Type B pancreatic cell (in vitro differentiated cells): Measurements from ENCODE around the gene MMP14. TPM values are rescaled to one million over a fixed set of nuclear protein-coding genes. Genes with fewer than 3 reads are reported as not detected.

Experiments used
- DNase-seq: peaks from one replicate; pipeline ENCODE4 v3.0.0; 2021; ENCODE audit warnings: mixed read lengths; ENCODE audit not compliant: unreplicated experiment; ENCODE audit errors: extremely low spot score
- H3K27ac Mint-ChIP-seq: 2 replicates; pipeline ENCODE4 v1.8.0; 2021; ENCODE audit warnings: mild to moderate bottlenecking, mixed read lengths
- H3K27me3 Mint-ChIP-seq: 2 replicates; pipeline ENCODE4 v1.8.0; 2021; ENCODE audit warnings: mixed read lengths
- H3K36me3 Mint-ChIP-seq: 2 replicates; pipeline ENCODE4 v1.8.0; 2021; ENCODE audit warnings: mixed read lengths
- H3K4me1 Mint-ChIP-seq: one replicate; pipeline ENCODE4 v1.8.0; 2021; ENCODE audit warnings: mixed read lengths; ENCODE audit not compliant: unreplicated experiment
- H3K4me3 Mint-ChIP-seq: 2 replicates; pipeline ENCODE4 v1.8.0; 2021; ENCODE audit warnings: mild to moderate bottlenecking, mixed read lengths
- H3K9me3 Mint-ChIP-seq: 2 replicates; pipeline ENCODE4 v1.8.0; 2021; ENCODE audit warnings: mixed read lengths
- total RNA-seq: library from RNA; stranded (reverse); gene quantifications from 2 replicates; pipeline ENCODE4 v1.2.1, GENCODE V29; 2021; ENCODE audit warnings: low replicate concordance
- TF ChIP-seq, protein P1 (sequence below): fragments of 200-600 bp; sonication (generic); conservative IDR thresholded peaks from 2 replicates; pipeline ENCODE4 v1.5.0; 2021; ENCODE audit warnings: antibody characterized with exemption, mild to moderate bottlenecking

The MMP14 gene
- total RNA-seq, 1 donor from 2014 or later, result 137 TPM

DNA sequence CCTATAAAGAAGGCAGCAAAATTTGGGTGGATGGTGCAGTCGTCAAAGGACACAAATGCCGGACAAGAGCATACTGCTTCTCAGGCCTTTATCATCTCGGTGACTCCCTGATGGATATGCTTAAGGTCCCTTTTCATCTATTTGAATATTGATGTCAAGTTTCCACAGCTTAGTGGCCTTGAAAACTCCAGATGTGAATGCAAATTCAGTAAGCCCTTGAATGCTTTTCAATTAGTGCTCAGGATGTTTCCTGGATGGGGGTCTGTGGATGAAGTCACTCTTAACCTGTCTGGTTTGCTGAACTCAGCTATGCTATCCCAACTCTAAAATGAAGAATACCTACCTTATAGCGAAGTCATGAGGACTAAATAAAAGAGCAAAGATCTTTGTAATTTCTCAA lies 57.3 kb downstream of the MMP14 start:
- Mint-ChIP-seq H3K27me3 (no peaks in the 10 kb centered on the region), H3K36me3 (peaks cover 8% of the 10 kb centered on the region), H3K4me3 (no peak overlapping the region), H3K4me1 (peaks cover 14% of the 10 kb centered on the region), H3K27ac (no peak overlapping the region), H3K9me3 (no peaks in the 10 kb centered on the region)
- no peak for DNase-seq
- TF ChIP-seq, protein P1, sequence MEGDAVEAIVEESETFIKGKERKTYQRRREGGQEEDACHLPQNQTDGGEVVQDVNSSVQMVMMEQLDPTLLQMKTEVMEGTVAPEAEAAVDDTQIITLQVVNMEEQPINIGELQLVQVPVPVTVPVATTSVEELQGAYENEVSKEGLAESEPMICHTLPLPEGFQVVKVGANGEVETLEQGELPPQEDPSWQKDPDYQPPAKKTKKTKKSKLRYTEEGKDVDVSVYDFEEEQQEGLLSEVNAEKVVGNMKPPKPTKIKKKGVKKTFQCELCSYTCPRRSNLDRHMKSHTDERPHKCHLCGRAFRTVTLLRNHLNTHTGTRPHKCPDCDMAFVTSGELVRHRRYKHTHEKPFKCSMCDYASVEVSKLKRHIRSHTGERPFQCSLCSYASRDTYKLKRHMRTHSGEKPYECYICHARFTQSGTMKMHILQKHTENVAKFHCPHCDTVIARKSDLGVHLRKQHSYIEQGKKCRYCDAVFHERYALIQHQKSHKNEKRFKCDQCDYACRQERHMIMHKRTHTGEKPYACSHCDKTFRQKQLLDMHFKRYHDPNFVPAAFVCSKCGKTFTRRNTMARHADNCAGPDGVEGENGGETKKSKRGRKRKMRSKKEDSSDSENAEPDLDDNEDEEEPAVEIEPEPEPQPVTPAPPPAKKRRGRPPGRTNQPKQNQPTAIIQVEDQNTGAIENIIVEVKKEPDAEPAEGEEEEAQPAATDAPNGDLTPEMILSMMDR, result no peak

DNA sequence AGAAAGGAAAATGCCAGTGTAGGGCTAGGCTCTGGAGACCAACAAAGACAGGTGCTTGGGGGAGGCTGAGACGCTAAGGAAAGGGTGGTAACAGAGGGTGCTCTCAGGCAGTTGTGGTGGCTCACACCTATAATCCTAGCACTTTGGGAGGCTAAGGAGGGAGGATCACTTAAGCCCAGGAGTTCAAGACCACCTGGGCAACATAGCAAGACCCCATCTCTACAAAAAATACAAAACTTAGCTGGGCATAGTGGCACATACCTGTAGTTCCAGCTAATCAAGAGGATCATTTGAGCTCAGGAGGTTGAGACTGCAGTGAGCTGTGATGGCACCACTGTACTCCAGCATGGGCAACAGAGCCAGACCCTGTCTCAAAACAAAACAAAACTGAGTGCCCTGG lies 59.0 kb downstream of the MMP14 start:
- no peak overlapping the region for H3K27ac Mint-ChIP-seq

DNA sequence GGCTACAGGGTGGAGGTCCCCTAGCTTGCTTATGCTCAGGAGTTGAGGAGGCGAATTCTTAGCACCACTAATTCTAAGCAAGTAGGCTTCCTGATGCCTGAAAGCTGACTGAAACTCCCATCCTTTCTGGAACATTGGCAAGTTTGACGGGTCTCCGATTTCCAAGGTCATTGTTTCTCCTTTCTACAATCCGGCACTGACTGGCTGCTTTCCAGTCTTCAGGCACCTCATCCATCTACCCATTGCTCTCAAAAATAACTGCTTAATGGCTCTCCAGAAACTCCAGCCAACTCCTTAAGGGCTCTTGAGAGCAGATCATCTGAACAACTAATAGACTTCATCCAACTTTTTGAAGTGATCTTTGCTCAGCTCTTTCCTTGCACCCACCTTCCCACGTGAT lies 60.0 kb downstream of the MMP14 start:
- no peak overlapping the region for H3K27ac Mint-ChIP-seq
- peaks cover 9% of the 10 kb centered on the region for H3K36me3 Mint-ChIP-seq
- H3K4me1 Mint-ChIP-seq, result peaks cover 4% of the 10 kb centered on the region
- H3K27me3 Mint-ChIP-seq, result no peaks in the 10 kb centered on the region
- H3K9me3 Mint-ChIP-seq, result no peaks in the 10 kb centered on the region
- TF ChIP-seq, protein P1, result no peak
- no peak for DNase-seq
- no peak overlapping the region for H3K4me3 Mint-ChIP-seq

More for the DNA sequence above, 59.0 kb downstream of the MMP14 start:
- H3K36me3 Mint-ChIP-seq, result peaks cover 4% of the 10 kb centered on the region
- DNase-seq, result no peak
- TF ChIP-seq, protein P1, result no peak
- no peak overlapping the region for H3K4me3 Mint-ChIP-seq
- H3K4me1 Mint-ChIP-seq, result peaks cover 5% of the 10 kb centered on the region
- no peaks in the 10 kb centered on the region for H3K9me3 Mint-ChIP-seq
- H3K27me3 Mint-ChIP-seq, result no peaks in the 10 kb centered on the region

DNA sequence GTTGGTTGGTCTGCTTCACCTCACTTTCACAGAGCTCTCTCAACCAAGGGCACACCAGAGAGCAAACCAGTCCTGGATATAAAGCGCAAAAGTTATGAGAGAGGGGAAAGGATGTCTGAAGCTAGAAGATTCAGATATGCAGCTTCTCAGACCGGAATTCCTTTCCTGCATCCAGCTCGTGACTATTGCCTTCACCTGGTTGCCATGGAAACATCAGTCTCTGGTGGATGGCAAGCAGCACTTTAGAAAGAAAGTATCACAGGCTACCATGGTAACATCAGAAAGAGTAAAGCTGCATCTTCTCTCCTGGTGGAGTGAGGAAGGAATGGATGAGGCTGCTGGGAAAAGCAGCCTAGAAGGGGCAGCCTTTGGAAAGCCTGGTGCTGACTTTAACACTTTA lies 60.4 kb downstream of the MMP14 start:
- Mint-ChIP-seq H3K36me3 (peaks cover 12% of the 10 kb centered on the region), H3K4me1 (peaks cover 4% of the 10 kb centered on the region), H3K9me3 (no peaks in the 10 kb centered on the region), H3K4me3 (no peak overlapping the region), H3K27ac (no peak overlapping the region), H3K27me3 (no peaks in the 10 kb centered on the region)
- DNase-seq, result no peak
- TF ChIP-seq, protein P1, result no peak

DNA sequence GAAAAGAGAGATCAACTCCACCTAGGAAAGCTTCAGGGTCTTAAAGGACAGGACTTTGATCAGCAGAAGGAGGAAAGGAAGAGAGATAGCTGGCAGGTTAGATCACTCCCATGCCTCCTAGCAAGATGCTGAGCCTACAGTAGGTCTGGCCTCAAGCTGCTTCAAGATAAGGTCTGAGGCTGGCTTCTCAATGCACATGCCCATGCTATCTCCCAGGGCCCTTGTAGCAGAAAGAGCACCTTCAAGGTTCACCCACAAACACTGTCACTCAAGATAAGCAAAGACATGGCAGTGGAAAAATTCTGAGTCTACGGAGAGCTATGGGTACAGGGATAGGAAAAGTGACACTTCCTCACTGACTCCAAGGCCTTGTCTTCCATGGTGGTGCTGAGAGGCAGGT lies 61.0 kb downstream of the MMP14 start:
- Mint-ChIP-seq H3K4me1 (peaks cover 4% of the 10 kb centered on the region), H3K4me3 (no peak overlapping the region), H3K27ac (no peak overlapping the region), H3K36me3 (peaks cover 12% of the 10 kb centered on the region), H3K9me3 (no peaks in the 10 kb centered on the region), H3K27me3 (no peaks in the 10 kb centered on the region)
- DNase-seq, result no peak
- TF ChIP-seq, protein P1, result no peak

Other genes with a start within 250 kb of the MMP14 start
- 191 and 228 TPM in 2 replicates for gene DAD1, start 247.4 kb upstream of the MMP14 start, total RNA-seq
- 34.1 and 71.0 TPM in 2 replicates for gene ABHD4, start 238.3 kb upstream of the MMP14 start, total RNA-seq
- not detected in 2 replicates for gene OR6J1, start 192.2 kb upstream of the MMP14 start, total RNA-seq
- 137 and 160 TPM in 2 replicates for gene OXA1L, start 69.9 kb upstream of the MMP14 start, total RNA-seq
- gene SLC7A7, start 21.1 kb upstream of the MMP14 start, total RNA-seq, result 9.7 and 31.6 TPM in 2 replicates
- 88.5 and 96.6 TPM in 2 replicates for gene MRPL52, start 6.7 kb upstream of the MMP14 start, total RNA-seq
- gene LRP10, start 35.2 kb downstream of the MMP14 start, total RNA-seq, result 52.3 and 91.8 TPM in 2 replicates
- gene REM2, start 46.6 kb downstream of the MMP14 start, total RNA-seq, result 1.4 and 2.0 TPM in 2 replicates
- 91.5 and 102 TPM in 2 replicates for gene RBM23, start 82.6 kb downstream of the MMP14 start, total RNA-seq
- gene PRMT5, start 92.8 kb downstream of the MMP14 start, total RNA-seq, result 78.0 and 134 TPM in 2 replicates
- 17.3 and 40.7 TPM in 2 replicates for gene HAUS4, start 120.5 kb downstream of the MMP14 start, total RNA-seq
- 42.8 and 56.1 TPM in 2 replicates for gene AJUBA, start 146.0 kb downstream of the MMP14 start, total RNA-seq
- 10.2 and 12.6 TPM in 2 replicates for gene C14orf93, start 173.6 kb downstream of the MMP14 start, total RNA-seq
- gene PSMB5, start 198.3 kb downstream of the MMP14 start, total RNA-seq, result 153 and 177 TPM in 2 replicates
- gene PSMB11, start 205.6 kb downstream of the MMP14 start, total RNA-seq, result not detected in 2 replicates
- gene CDH24, start 220.9 kb downstream of the MMP14 start, total RNA-seq, result 7.9 and 20.4 TPM in 2 replicates